IPS-15b (cell line): ENCODE results near the gene SCUBE1.

ENCODE experiments used
- H3K27me3 ChIP-seq: one replicate; pipeline ENCODE4 v1.6.1; 2013; ENCODE audit warnings: low read length; ENCODE audit not compliant: control insufficient read depth, insufficient read depth
- H3K36me3 ChIP-seq: one replicate; pipeline ENCODE4 v1.6.1; 2013; ENCODE audit warnings: low read length; ENCODE audit not compliant: control insufficient read depth, insufficient read depth
- H3K4me1 ChIP-seq: one replicate; pipeline ENCODE4 v1.6.1; 2013; ENCODE audit warnings: mild to moderate bottlenecking, low read length; ENCODE audit not compliant: control insufficient read depth, insufficient read depth
- H3K4me3 ChIP-seq: one replicate; pipeline ENCODE4 v1.5.1; 2013; ENCODE audit warnings: low read depth, low read length
- H3K9ac ChIP-seq: one replicate; pipeline ENCODE4 v1.6.1; 2013; ENCODE audit warnings: low read depth, mild to moderate bottlenecking, low read length
- H3K9me3 ChIP-seq: one replicate; pipeline ENCODE4 v1.6.1; 2013; ENCODE audit warnings: mild to moderate bottlenecking, low read length; ENCODE audit not compliant: control insufficient read depth, insufficient read depth

Gene SCUBE1

GRCh38 chr22:43236411-43237166 is 106.6 kb downstream of the SCUBE1 start:
- no peaks in the 10 kb centered on the region for H3K4me1 ChIP-seq
- no peaks in the 10 kb centered on the region for H3K36me3 ChIP-seq
- H3K9ac ChIP-seq: no peak overlapping the region
- H3K4me3 ChIP-seq: no peak overlapping the region
- H3K9me3 ChIP-seq: no peaks in the 10 kb centered on the region
- no peaks in the 10 kb centered on the region for H3K27me3 ChIP-seq

GRCh38 chr22:43235445-43236409 is 107.4 kb downstream of the SCUBE1 start:
- no peak overlapping the region for H3K4me3 ChIP-seq
- H3K36me3 ChIP-seq: no peaks in the 10 kb centered on the region
- H3K9ac ChIP-seq: no peak overlapping the region
- H3K9me3 ChIP-seq: no peaks in the 10 kb centered on the region
- no peaks in the 10 kb centered on the region for H3K4me1 ChIP-seq
- H3K27me3 ChIP-seq: no peaks in the 10 kb centered on the region

- Histone ChIP-seq H3K36me3 (no peaks in the 10 kb centered on the region), H3K4me1 (no peaks in the 10 kb centered on the region), H3K9ac (no peak overlapping the region), H3K9me3 (no peaks in the 10 kb centered on the region), H3K4me3 (no peak overlapping the region), H3K27me3 (no peaks in the 10 kb centered on the region)
Measured at GRCh38 chr22:43234264-43234988, 108.7 kb downstream of the SCUBE1 start.

GRCh38 chr22:43233529-43233928 is 109.6 kb downstream of the SCUBE1 start:
- no peak overlapping the region for H3K4me3 ChIP-seq
- H3K4me1 ChIP-seq: no peaks in the 10 kb centered on the region
- no peaks in the 10 kb centered on the region for H3K27me3 ChIP-seq
- H3K9ac ChIP-seq: no peak overlapping the region
- no peaks in the 10 kb centered on the region for H3K9me3 ChIP-seq
- no peaks in the 10 kb centered on the region for H3K36me3 ChIP-seq

GRCh38 chr22:43232445-43232844 is 110.7 kb downstream of the SCUBE1 start:
- Histone ChIP-seq H3K9ac (no peak overlapping the region), H3K4me1 (peaks cover under 1% of the 10 kb centered on the region), H3K36me3 (no peaks in the 10 kb centered on the region), H3K27me3 (no peaks in the 10 kb centered on the region), H3K4me3 (no peak overlapping the region), H3K9me3 (no peaks in the 10 kb centered on the region)

- H3K36me3 ChIP-seq: no peaks in the 10 kb centered on the region
- peaks cover 7% of the 10 kb centered on the region for H3K4me1 ChIP-seq
- no peak overlapping the region for H3K4me3 ChIP-seq
- no peaks in the 10 kb centered on the region for H3K27me3 ChIP-seq
- no peak overlapping the region for H3K9ac ChIP-seq
- no peaks in the 10 kb centered on the region for H3K9me3 ChIP-seq
Measured at GRCh38 chr22:43231724-43232034, 111.5 kb downstream of the SCUBE1 start.

GRCh38 chr22:43230971-43231723 is 112.0 kb downstream of the SCUBE1 start:
- peaks cover 7% of the 10 kb centered on the region for H3K4me1 ChIP-seq
- H3K4me3 ChIP-seq: peak overlapping the region; percentile 30
- no peaks in the 10 kb centered on the region for H3K27me3 ChIP-seq
- no peaks in the 10 kb centered on the region for H3K9me3 ChIP-seq
- H3K36me3 ChIP-seq: no peaks in the 10 kb centered on the region
- H3K9ac ChIP-seq: no peak overlapping the region

- no peak overlapping the region for H3K9ac ChIP-seq
- H3K27me3 ChIP-seq: peaks cover 4% of the 10 kb centered on the region
- no peaks in the 10 kb centered on the region for H3K9me3 ChIP-seq
- no peak overlapping the region for H3K4me3 ChIP-seq
- H3K4me1 ChIP-seq: peaks cover 10% of the 10 kb centered on the region
- no peaks in the 10 kb centered on the region for H3K36me3 ChIP-seq
Measured at GRCh38 chr22:43230571-43230970, 112.6 kb downstream of the SCUBE1 start.

GRCh38 chr22:43228863-43229262 is 114.3 kb downstream of the SCUBE1 start:
- Histone ChIP-seq H3K27me3 (peaks cover 5% of the 10 kb centered on the region), H3K36me3 (no peaks in the 10 kb centered on the region), H3K4me1 (peaks cover 10% of the 10 kb centered on the region)

GRCh38 chr22:43228330-43228729 is 114.8 kb downstream of the SCUBE1 start:
- H3K4me1 ChIP-seq: peaks cover 10% of the 10 kb centered on the region

More at GRCh38 chr22:43228863-43229262, 114.3 kb downstream of the SCUBE1 start:
- Histone ChIP-seq H3K4me3 (no peak overlapping the region), H3K9me3 (no peaks in the 10 kb centered on the region), H3K9ac (no peak overlapping the region)

GRCh38 chr22:43227239-43227630 is 115.9 kb downstream of the SCUBE1 start:
- H3K36me3 ChIP-seq: no peaks in the 10 kb centered on the region
- no peak overlapping the region for H3K4me3 ChIP-seq
- no peaks in the 10 kb centered on the region for H3K9me3 ChIP-seq
- H3K4me1 ChIP-seq: peaks cover 10% of the 10 kb centered on the region
- H3K27me3 ChIP-seq: peaks cover 5% of the 10 kb centered on the region
- no peak overlapping the region for H3K9ac ChIP-seq

More at GRCh38 chr22:43228330-43228729, 114.8 kb downstream of the SCUBE1 start:
- H3K27me3 ChIP-seq: peaks cover 5% of the 10 kb centered on the region
- no peaks in the 10 kb centered on the region for H3K9me3 ChIP-seq
- H3K4me3 ChIP-seq: no peak overlapping the region
- no peaks in the 10 kb centered on the region for H3K36me3 ChIP-seq
- no peak overlapping the region for H3K9ac ChIP-seq
